HCT116 (cell line): ENCODE measurements around the gene TCP11. TPM values are rescaled to one million over a fixed set of nuclear protein-coding genes. Genes with fewer than 3 reads are reported as not detected.

ENCODE experiments used
- ATAC-seq: fragments of 200-7000 bp; cut with Tn5 transposase; 2 replicates; pipeline ENCODE4 v1.9.1; 2020; ENCODE audit warnings: mild to moderate bottlenecking, moderate library complexity
- BruUV-seq: library from RNA; stranded (reverse); fragments of 400-500 nt; replicated peaks from 2 replicates; lab custom pipeline; 2021; lab: Mats Ljungman, UMichigan
- CTCF ChIA-PET: fragments of 300-600 bp; sonication (Branson Sonifier 250); formaldehyde crosslinking; loops from one replicate; lab custom pipeline; 2021; ENCODE audit warnings: antibody characterized with exemption; lab: Charles Lee
- POLR2A ChIA-PET: fragments of 300-600, 350-600 bp; sonication (Branson Sonifier 250); formaldehyde crosslinking; loops from one replicate; lab custom pipeline; 2021; ENCODE audit warnings: antibody characterized with exemption; lab: Charles Lee
- RAD21 ChIA-PET, 2 experiments: fragments of 300-600 bp; sonication (Branson Sonifier 250); formaldehyde crosslinking; loops; one replicate each; lab custom pipeline; 2023; ENCODE audit warnings: low total read pairs in 2 of 2; ENCODE audit not compliant: uncharacterized antibody in 2 of 2, unreplicated experiment in 2 of 2, low non-redundant PET in 1 of 2; lab: Charles Lee
- DNase-seq: peaks from one replicate; pipeline ENCODE4 v3.0.0-alpha.2; 2010; ENCODE audit warnings: low read depth, low spot score
- H2AFZ ChIP-seq: fragments of 200-600 bp; shearing (Covaris generic), sonication (generic); 2 replicates; pipeline ENCODE4 v1.6.1; 2017; ENCODE audit warnings: low read depth, mixed run types, mixed read lengths, antibody characterized with exemption, low read length; ENCODE audit not compliant: poor library complexity, severe bottlenecking
- H3K27ac ChIP-seq: 2 replicates; pipeline ENCODE4 v1.5.1; 2012; ENCODE audit warnings: low read depth, low read length
- H3K27me3 ChIP-seq: fragments of 200-600 bp; sonication (generic); 2 replicates; pipeline ENCODE4 v1.6.1; 2016; ENCODE audit warnings: mixed run types, low read length, mixed read lengths; ENCODE audit not compliant: insufficient read depth
- H3K36me3 ChIP-seq, 2 experiments: fragments of 200-500 bp in 1 of 2; fragments of 200-600 bp in 1 of 2; sonication (Bioruptor generic) in 1 of 2; sonication (generic) in 1 of 2; 2 replicates each; pipeline versions ENCODE4 v1.5.1 to v1.6.1; 2014 to 2016; ENCODE audit warnings: low read length in 2 of 2, inconsistent platforms in 1 of 2, mixed read lengths in 1 of 2, mixed run types in 1 of 2; ENCODE audit not compliant: insufficient read depth in 2 of 2, control insufficient read depth in 1 of 2
- H3K4me1 ChIP-seq, 2 experiments: fragments of 200-600 bp in 1 of 2; sonication (generic) in 1 of 2; 2 replicates each; pipeline versions ENCODE4 v1.5.1 to v1.6.1; 2012 to 2017; ENCODE audit warnings: low read length in 2 of 2, inconsistent platforms in 1 of 2, mild to moderate bottlenecking in 1 of 2, mixed read lengths in 1 of 2, mixed run types in 1 of 2, moderate library complexity in 1 of 2; ENCODE audit not compliant: insufficient read depth in 2 of 2, control insufficient read depth in 1 of 2
- H3K4me2 ChIP-seq: fragments of 200-600 bp; sonication (generic); 2 replicates; pipeline ENCODE4 v1.6.1; 2017; ENCODE audit warnings: mixed run types, low read length, mixed read lengths
- H3K4me3 ChIP-seq, 2 experiments: fragments of 200-600 bp in 1 of 2; sonication (generic) in 1 of 2; replicated peaks in 1 of 2; 2 replicates each; pipeline ENCODE4 v1.5.1; 2011 to 2016; ENCODE audit warnings: low read length in 2 of 2, control low read depth in 1 of 2, low read depth in 1 of 2, mild to moderate bottlenecking in 1 of 2, mixed read lengths in 1 of 2, mixed run types in 1 of 2
- H3K79me2 ChIP-seq: fragments of 200-600 bp; sonication (generic); 2 replicates; pipeline ENCODE4 v1.6.1; 2017; ENCODE audit warnings: mild to moderate bottlenecking, mixed run types, low read length, moderate library complexity, mixed read lengths; ENCODE audit not compliant: insufficient read depth
- H3K9ac ChIP-seq: fragments of 200-600 bp; sonication (generic); 2 replicates; pipeline ENCODE4 v1.6.1; 2016; ENCODE audit warnings: low read length, mixed read lengths
- H3K9me2 ChIP-seq: fragments of 200-600 bp; sonication (generic), shearing (Covaris generic); 2 replicates; pipeline ENCODE4 v1.6.1; 2017; ENCODE audit warnings: mixed run types, mild to moderate bottlenecking, moderate library complexity; ENCODE audit not compliant: insufficient read depth
- H3K9me3 ChIP-seq, 2 experiments: fragments of 200-500 bp in 1 of 2; fragments of 200-600 bp in 1 of 2; sonication (Bioruptor generic) in 1 of 2; sonication (generic) in 1 of 2; 2 replicates each; pipeline ENCODE4 v1.6.1; 2014 to 2017; ENCODE audit warnings: low read length in 2 of 2, mixed read lengths in 2 of 2, inconsistent platforms in 1 of 2, low read depth in 1 of 2, mild to moderate bottlenecking in 1 of 2, mixed run types in 1 of 2, moderate library complexity in 1 of 2; ENCODE audit not compliant: control insufficient read depth in 1 of 2, insufficient read depth in 1 of 2
- H4K20me1 ChIP-seq: fragments of 200-600 bp; sonication (generic), shearing (Covaris generic); 2 replicates; pipeline ENCODE4 v1.6.1; 2017; ENCODE audit warnings: mixed run types, mild to moderate bottlenecking, moderate library complexity; ENCODE audit not compliant: insufficient read depth
- CBX3 ChIP-seq: IDR thresholded peaks from 2 replicates; pipeline ENCODE4 v1.6.1; 2012; ENCODE audit warnings: low read depth
- EGR1 ChIP-seq: IDR thresholded peaks from 2 replicates; pipeline ENCODE4 v1.6.1; 2012; ENCODE audit warnings: low read depth
- ELF1 ChIP-seq: IDR thresholded peaks from 2 replicates; pipeline ENCODE4 v1.6.1; 2012; ENCODE audit warnings: low read depth, borderline replicate concordance
- EZH2 ChIP-seq: fragments of 200-600 bp; sonication (generic); IDR thresholded peaks from 2 replicates; pipeline ENCODE4 v1.6.1; 2017; ENCODE audit warnings: antibody characterized with exemption, mixed run types
- EZH2phosphoT487 ChIP-seq: fragments of 200-600 bp; IDR thresholded peaks from 2 replicates; pipeline ENCODE4 v1.6.1; 2018; ENCODE audit warnings: antibody characterized with exemption, borderline replicate concordance
- FOSL1 ChIP-seq: IDR thresholded peaks from 2 replicates; pipeline ENCODE4 v1.6.1; 2012; ENCODE audit warnings: low read depth
- JUND ChIP-seq: IDR thresholded peaks from 2 replicates; pipeline ENCODE4 v1.6.1; 2012
- POLR2AphosphoS5 ChIP-seq: IDR thresholded peaks from 2 replicates; pipeline ENCODE4 v1.6.1; 2011; ENCODE audit warnings: mild to moderate bottlenecking, low read depth, low read length, moderate library complexity
- RAD21 ChIP-seq: IDR thresholded peaks from 2 replicates; pipeline ENCODE4 v1.6.1; 2012; ENCODE audit warnings: low read depth, mild to moderate bottlenecking
- SIN3A ChIP-seq: IDR thresholded peaks from 2 replicates; pipeline ENCODE4 v1.6.1; 2012; ENCODE audit warnings: low read depth
- SP1 ChIP-seq: IDR thresholded peaks from 2 replicates; pipeline ENCODE4 v1.6.1; 2012; ENCODE audit warnings: low read depth
- YY1 ChIP-seq: IDR thresholded peaks from 2 replicates; pipeline ENCODE4 v1.6.1; 2011; ENCODE audit warnings: low read length, low read depth, moderate library complexity, mild to moderate bottlenecking; ENCODE audit not compliant: insufficient replicate concordance; ENCODE audit errors: extremely low read depth
- ZFX ChIP-seq: fragments of 450-650 bp; IDR thresholded peaks from 2 replicates; pipeline ENCODE4 v1.6.1; 2017
- ZNF274 ChIP-seq: fragments of 200-500 bp; sonication (Bioruptor generic); IDR thresholded peaks from 2 replicates; pipeline ENCODE4 v1.6.1; 2014; ENCODE audit warnings: mild to moderate bottlenecking, low read depth, low read length, inconsistent platforms
- intact Hi-C: fragments of 100-400 bp; cut with micrococcal nuclease; formaldehyde crosslinking; loops from 2 replicates; pipeline ENCODE4 v1.10.0; 2022
- total RNA-seq: library from RNA; stranded (reverse); gene quantifications from one replicate; pipeline ENCODE4 v1.2.1, GENCODE V29; 2021; ENCODE audit not compliant: unreplicated experiment
- TF ChIP-seq, protein P1 (sequence below): IDR thresholded peaks from 2 replicates; pipeline ENCODE4 v1.6.1; 2012; ENCODE audit warnings: low read depth
- TF ChIP-seq, protein P2 (sequence below): IDR thresholded peaks from 2 replicates; pipeline ENCODE4 v1.6.1; 2011; ENCODE audit warnings: mild to moderate bottlenecking, low read length, moderate library complexity; ENCODE audit not compliant: insufficient replicate concordance; ENCODE audit errors: extremely low read depth

The TCP11 gene
- total RNA-seq, 1 experiment from 2014 or later = not detected

DNA sequence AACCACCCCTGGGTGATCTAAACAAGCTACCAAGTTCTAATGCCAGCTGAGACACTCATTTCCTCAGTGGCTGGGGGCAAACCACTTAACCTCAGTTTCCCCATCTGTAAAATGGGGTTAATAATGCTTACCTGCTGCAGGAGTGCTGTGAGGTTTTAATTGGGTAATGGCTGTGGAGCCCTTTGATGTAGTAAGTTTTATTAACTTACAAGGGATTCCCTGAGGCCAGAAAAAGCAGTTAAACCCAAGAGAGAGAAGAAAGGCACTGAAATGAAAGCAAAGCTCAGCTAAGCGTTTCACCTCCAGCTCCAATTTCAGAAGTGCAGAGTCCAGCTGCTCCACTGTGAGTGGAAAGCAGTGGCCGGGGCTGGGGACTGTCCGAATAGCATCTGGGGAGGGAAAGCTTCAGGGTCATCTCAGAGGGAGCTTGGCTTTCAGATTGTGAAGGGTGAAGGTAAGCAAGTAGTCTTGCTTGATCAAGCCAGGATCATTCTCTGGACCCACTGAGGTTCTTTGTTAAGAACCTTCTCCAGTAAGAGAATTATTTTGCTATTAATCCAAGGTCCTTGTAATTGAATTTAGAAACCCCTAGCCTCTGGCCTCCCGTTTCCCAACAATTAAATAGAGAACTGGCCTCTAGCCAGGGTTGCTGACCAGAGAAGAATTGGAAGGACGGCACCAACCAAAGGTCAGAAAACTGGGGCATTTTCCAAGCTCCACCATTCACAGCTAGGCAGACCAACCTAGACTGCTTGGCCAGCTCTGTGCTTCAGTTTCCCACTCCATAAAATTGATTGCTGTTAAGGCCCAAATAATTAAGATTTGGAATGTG, 20.9 kb upstream of the TCP11 start:
- no peak for ATAC-seq
- Histone ChIP-seq H3K27me3 (no peaks in the 10 kb centered on the region), H3K36me3 (no peaks in the 10 kb centered on the region), H4K20me1 (no peaks in the 10 kb centered on the region), H3K4me2 (no peak overlapping the region), H3K9ac (no peak overlapping the region), H3K9me3 (no peaks in the 10 kb centered on the region), H3K4me3 (no peak overlapping the region), H3K4me1 (no peaks in the 10 kb centered on the region), H3K79me2 (no peaks in the 10 kb centered on the region), H2AFZ (no peak overlapping the region), H3K27ac (no peak overlapping the region), H3K9me2 (no peaks in the 10 kb centered on the region)
- CTCF ChIA-PET = no interaction called here
- intact Hi-C loops = no loop called here
- no peak for DNase-seq
- TF ChIP-seq RAD21 (no peak), EGR1 (no peak), SIN3A (no peak), EZH2 (no peak), EZH2phosphoT487 (no peak), FOSL1 (no peak), CBX3 (no peak), ELF1 (no peak), SP1 (no peak), ZNF274 (no peak), POLR2AphosphoS5 (no peak), ZFX (no peak), YY1 (no peak), JUND (no peak)
- TF ChIP-seq, protein P1, sequence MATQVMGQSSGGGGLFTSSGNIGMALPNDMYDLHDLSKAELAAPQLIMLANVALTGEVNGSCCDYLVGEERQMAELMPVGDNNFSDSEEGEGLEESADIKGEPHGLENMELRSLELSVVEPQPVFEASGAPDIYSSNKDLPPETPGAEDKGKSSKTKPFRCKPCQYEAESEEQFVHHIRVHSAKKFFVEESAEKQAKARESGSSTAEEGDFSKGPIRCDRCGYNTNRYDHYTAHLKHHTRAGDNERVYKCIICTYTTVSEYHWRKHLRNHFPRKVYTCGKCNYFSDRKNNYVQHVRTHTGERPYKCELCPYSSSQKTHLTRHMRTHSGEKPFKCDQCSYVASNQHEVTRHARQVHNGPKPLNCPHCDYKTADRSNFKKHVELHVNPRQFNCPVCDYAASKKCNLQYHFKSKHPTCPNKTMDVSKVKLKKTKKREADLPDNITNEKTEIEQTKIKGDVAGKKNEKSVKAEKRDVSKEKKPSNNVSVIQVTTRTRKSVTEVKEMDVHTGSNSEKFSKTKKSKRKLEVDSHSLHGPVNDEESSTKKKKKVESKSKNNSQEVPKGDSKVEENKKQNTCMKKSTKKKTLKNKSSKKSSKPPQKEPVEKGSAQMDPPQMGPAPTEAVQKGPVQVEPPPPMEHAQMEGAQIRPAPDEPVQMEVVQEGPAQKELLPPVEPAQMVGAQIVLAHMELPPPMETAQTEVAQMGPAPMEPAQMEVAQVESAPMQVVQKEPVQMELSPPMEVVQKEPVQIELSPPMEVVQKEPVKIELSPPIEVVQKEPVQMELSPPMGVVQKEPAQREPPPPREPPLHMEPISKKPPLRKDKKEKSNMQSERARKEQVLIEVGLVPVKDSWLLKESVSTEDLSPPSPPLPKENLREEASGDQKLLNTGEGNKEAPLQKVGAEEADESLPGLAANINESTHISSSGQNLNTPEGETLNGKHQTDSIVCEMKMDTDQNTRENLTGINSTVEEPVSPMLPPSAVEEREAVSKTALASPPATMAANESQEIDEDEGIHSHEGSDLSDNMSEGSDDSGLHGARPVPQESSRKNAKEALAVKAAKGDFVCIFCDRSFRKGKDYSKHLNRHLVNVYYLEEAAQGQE = no peak
- TF ChIP-seq, protein P2, sequence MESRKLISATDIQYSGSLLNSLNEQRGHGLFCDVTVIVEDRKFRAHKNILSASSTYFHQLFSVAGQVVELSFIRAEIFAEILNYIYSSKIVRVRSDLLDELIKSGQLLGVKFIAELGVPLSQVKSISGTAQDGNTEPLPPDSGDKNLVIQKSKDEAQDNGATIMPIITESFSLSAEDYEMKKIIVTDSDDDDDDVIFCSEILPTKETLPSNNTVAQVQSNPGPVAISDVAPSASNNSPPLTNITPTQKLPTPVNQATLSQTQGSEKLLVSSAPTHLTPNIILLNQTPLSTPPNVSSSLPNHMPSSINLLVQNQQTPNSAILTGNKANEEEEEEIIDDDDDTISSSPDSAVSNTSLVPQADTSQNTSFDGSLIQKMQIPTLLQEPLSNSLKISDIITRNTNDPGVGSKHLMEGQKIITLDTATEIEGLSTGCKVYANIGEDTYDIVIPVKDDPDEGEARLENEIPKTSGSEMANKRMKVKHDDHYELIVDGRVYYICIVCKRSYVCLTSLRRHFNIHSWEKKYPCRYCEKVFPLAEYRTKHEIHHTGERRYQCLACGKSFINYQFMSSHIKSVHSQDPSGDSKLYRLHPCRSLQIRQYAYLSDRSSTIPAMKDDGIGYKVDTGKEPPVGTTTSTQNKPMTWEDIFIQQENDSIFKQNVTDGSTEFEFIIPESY = no peak
- RAD21 ChIA-PET = no interaction called here
- POLR2A ChIA-PET = no interaction called here
- BruUV-seq = no TSS peak
